IPS-15b (cell line): ENCODE data around the gene GZF1.

Source experiments
- H3K27me3 ChIP-seq: one replicate; pipeline ENCODE4 v1.6.1; 2013; ENCODE audit warnings: low read length; ENCODE audit not compliant: control insufficient read depth, insufficient read depth
- H3K36me3 ChIP-seq: one replicate; pipeline ENCODE4 v1.6.1; 2013; ENCODE audit warnings: low read length; ENCODE audit not compliant: control insufficient read depth, insufficient read depth
- H3K4me1 ChIP-seq: one replicate; pipeline ENCODE4 v1.6.1; 2013; ENCODE audit warnings: mild to moderate bottlenecking, low read length; ENCODE audit not compliant: control insufficient read depth, insufficient read depth
- H3K4me3 ChIP-seq: one replicate; pipeline ENCODE4 v1.5.1; 2013; ENCODE audit warnings: low read depth, low read length
- H3K9ac ChIP-seq: one replicate; pipeline ENCODE4 v1.6.1; 2013; ENCODE audit warnings: low read depth, mild to moderate bottlenecking, low read length
- H3K9me3 ChIP-seq: one replicate; pipeline ENCODE4 v1.6.1; 2013; ENCODE audit warnings: mild to moderate bottlenecking, low read length; ENCODE audit not compliant: control insufficient read depth, insufficient read depth

Gene GZF1

DNA sequence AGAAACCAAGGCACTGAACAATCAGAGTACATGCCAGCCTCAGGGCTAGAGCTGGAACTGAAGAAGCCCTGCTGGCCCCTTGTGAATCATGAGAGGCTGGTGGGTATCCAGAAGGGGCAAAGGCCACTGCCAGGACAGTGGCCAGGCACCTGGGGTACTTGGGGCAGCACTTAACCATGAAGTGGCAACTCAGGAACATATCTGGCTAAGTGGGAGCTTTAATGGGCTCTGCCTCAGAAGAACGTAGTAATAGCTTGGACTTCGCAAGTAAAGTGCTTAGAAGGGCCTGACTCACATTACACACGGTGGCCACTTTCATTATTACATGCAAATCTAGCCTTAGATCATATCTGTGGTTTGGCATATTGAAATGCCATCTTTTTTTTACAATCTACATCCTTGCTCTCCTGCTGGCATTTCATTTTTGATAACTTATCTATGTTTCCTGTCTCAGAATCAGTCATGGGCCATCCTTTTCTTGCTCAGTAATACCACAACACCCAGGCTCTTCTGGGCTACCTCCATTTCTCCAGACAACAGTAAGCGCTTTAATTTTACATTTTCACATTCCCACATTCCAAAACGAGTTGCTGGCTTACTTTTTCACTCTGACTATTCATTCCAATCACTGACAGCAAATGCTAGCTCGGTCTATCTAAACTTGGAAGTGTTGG lies 37.7 kb downstream of the GZF1 start:
- no peak overlapping the region for H3K4me3 ChIP-seq
- peaks cover under 1% of the 10 kb centered on the region for H3K36me3 ChIP-seq
- H3K9me3 ChIP-seq = no peaks in the 10 kb centered on the region
- no peak overlapping the region for H3K9ac ChIP-seq
- no peaks in the 10 kb centered on the region for H3K27me3 ChIP-seq
- H3K4me1 ChIP-seq = peaks cover 2% of the 10 kb centered on the region

- no peaks in the 10 kb centered on the region for H3K9me3 ChIP-seq
These were observed 39.1 kb downstream of the GZF1 start for GRCh38 chr20:23401051-23401450.

DNA sequence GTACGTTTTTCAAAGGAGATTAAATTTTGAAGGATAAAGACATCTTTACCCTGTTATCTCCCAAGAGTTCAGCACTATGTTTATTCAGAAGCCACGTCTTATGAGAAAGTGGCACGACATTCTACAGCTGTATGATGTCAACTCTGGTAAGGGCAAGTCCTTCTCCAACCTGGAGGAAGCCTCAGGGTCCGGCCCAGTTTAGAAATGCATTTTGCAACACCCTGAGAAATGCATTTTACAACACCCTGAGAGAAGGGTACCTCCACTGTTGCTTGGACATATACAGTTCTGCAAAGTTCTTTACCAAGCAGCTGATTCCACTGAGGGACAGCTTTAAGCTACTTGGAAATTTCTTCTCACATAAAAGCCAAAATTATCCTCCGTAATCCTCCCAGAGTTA lies 41.8 kb downstream of the GZF1 start:
- Histone ChIP-seq H3K36me3 (no peaks in the 10 kb centered on the region), H3K4me1 (no peaks in the 10 kb centered on the region), H3K9me3 (no peaks in the 10 kb centered on the region), H3K9ac (no peak overlapping the region), H3K4me3 (no peak overlapping the region), H3K27me3 (no peaks in the 10 kb centered on the region)

More at GRCh38 chr20:23401051-23401450, 39.1 kb downstream of the GZF1 start:
- Histone ChIP-seq H3K4me3 (no peak overlapping the region), H3K9ac (no peak overlapping the region), H3K27me3 (no peaks in the 10 kb centered on the region), H3K36me3 (no peaks in the 10 kb centered on the region), H3K4me1 (no peaks in the 10 kb centered on the region)

DNA sequence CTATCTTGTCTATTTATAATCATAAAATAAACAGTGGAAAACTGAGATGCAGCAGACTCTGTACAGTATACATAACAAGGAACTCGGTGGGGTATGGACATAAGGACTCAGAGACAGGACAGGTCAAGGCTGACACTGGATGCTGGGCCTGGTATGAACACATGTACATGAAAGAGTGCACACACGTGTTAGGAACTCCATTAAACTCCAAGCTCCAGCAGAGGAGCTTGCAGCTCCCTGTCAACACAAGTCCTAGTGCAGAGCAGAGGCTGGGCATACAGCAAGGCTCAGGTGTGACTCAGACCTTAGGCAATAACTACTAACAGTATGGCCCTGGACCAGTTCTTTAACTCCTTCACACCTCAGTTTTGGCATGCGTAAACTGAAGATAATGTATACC lies 42.2 kb downstream of the GZF1 start:
- no peak overlapping the region for H3K9ac ChIP-seq

GRCh38 chr20:23406880-23407279 lies 44.9 kb downstream of the GZF1 start:
- H3K27me3 ChIP-seq = no peaks in the 10 kb centered on the region
- peaks cover 4% of the 10 kb centered on the region for H3K4me1 ChIP-seq
- H3K9ac ChIP-seq = no peak overlapping the region
- H3K4me3 ChIP-seq = no peak overlapping the region
- H3K9me3 ChIP-seq = no peaks in the 10 kb centered on the region
- no peaks in the 10 kb centered on the region for H3K36me3 ChIP-seq

More for the DNA sequence above, 42.2 kb downstream of the GZF1 start:
- Histone ChIP-seq H3K36me3 (no peaks in the 10 kb centered on the region), H3K9me3 (no peaks in the 10 kb centered on the region), H3K4me3 (no peak overlapping the region), H3K27me3 (no peaks in the 10 kb centered on the region), H3K4me1 (no peaks in the 10 kb centered on the region)

GRCh38 chr20:23407781-23408464 lies 45.9 kb downstream of the GZF1 start:
- no peaks in the 10 kb centered on the region for H3K27me3 ChIP-seq
- H3K4me1 ChIP-seq = peaks cover 4% of the 10 kb centered on the region
- H3K9ac ChIP-seq = no peak overlapping the region
- no peaks in the 10 kb centered on the region for H3K36me3 ChIP-seq
- no peak overlapping the region for H3K4me3 ChIP-seq
- H3K9me3 ChIP-seq = no peaks in the 10 kb centered on the region

DNA sequence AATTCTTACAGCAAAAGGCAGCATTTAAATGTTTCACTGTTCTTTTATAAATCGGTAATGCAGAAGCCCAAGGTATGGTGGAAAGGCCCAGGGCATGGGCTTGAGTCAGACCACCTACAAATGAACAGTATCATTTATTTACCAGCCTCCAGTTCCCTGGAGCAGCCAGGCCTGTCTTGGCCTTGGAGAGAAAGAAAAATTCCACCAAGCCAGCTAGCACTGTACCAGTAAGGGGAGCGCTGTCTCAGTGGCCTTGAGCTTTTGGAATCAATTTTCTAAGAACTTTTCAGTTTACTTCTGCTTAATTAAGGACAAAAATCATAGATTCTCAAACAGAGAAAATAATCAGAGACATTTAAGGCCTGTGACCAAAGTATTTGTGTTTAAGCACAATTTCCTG lies 47.0 kb downstream of the GZF1 start:
- Histone ChIP-seq H3K36me3 (no peaks in the 10 kb centered on the region), H3K27me3 (no peaks in the 10 kb centered on the region), H3K4me3 (no peak overlapping the region), H3K9ac (no peak overlapping the region), H3K4me1 (peaks cover 4% of the 10 kb centered on the region), H3K9me3 (no peaks in the 10 kb centered on the region)

DNA sequence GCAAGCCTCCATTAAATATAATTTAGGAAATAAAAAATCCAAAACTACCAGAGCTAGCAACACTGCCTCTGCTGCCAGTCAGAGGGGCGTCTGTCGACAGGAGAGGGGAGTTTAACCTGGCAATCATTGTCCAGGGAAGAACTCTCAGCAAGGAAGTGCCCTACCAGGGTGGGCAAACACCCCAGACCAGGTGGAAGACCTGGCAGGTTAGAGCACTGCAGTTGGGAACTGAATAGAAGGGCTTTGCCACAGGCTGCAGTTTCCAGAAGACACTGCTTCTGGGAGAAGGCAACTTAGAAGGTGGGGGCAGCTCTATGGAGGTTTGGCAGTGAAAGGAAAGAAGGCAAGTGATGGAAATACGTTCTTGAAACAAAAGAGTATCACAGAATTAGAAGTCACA lies 47.8 kb downstream of the GZF1 start:
- no peaks in the 10 kb centered on the region for H3K36me3 ChIP-seq
- H3K27me3 ChIP-seq = no peaks in the 10 kb centered on the region
- no peak overlapping the region for H3K9ac ChIP-seq
- peaks cover 4% of the 10 kb centered on the region for H3K4me1 ChIP-seq
- H3K4me3 ChIP-seq = no peak overlapping the region
- no peaks in the 10 kb centered on the region for H3K9me3 ChIP-seq

DNA sequence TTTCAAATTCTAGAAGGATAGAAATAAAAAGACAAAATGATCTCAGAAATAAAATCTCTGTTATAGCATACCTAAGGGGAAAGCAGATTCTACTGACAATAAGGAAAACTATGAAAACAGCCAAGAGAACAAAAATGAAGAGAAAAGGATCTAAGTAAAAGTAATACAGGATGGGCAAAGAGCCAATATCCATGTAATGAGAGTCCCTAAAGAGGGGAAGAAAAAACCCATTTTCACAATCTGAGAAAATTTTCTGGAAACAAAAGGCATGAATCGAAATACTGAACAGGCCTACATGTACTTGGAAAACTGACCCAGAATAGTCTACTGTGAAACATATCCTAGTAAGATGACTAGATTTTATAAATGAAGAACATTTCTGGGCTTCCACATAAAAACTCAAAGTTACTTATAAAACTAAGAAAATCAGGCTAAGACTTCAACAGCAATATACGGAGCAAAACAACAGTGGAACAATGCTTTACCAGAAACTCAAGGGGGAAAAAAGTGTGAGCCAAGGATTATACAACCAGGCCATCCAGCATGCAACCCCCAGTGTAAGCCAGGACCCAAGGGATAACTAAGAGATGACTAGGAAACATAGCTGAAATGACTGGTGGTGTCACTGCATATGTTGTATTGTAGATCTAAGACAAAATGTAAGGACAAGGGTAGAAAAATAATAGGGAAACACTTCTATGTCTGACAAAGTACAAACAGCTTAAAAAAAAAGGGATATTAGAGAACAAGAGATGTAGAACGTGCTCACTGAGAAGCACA lies 49.1 kb downstream of the GZF1 start:
- Histone ChIP-seq H3K27me3 (no peaks in the 10 kb centered on the region), H3K4me3 (no peak overlapping the region), H3K9me3 (no peaks in the 10 kb centered on the region), H3K4me1 (peaks cover 4% of the 10 kb centered on the region), H3K9ac (no peak overlapping the region), H3K36me3 (no peaks in the 10 kb centered on the region)

GRCh38 chr20:23412026-23412425 lies 50.0 kb downstream of the GZF1 start:
- Histone ChIP-seq H3K4me1 (peaks cover 4% of the 10 kb centered on the region), H3K4me3 (no peak overlapping the region), H3K9ac (no peak overlapping the region), H3K27me3 (no peaks in the 10 kb centered on the region), H3K36me3 (no peaks in the 10 kb centered on the region), H3K9me3 (no peaks in the 10 kb centered on the region)

DNA sequence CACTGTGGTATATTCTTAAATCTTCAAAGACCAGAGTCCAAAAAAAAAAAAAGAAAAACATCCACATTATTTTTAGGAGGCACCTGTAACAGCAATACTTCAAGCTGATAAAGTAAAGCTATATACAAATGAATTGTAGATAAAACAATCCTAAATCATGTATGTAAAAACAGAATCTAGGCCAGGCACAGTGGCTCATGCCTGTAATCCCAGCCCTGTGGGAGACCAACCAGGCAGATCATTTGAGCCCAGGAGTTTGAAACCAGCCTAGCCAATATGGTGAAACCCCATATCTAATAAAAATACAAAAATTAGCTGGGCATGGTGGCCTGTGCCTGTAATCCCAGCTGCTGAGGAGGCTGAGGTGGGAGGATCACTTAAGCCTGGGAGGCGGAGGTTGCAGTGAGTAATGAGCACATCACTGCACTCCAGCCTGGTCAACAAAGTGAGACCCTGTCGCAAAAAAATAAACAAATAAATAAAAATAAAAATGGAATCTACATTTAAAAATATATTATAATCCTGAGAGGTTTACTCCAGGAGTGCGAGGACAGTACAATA lies 52.0 kb downstream of the GZF1 start:
- no peaks in the 10 kb centered on the region for H3K27me3 ChIP-seq
- peaks cover 4% of the 10 kb centered on the region for H3K4me1 ChIP-seq
- H3K9ac ChIP-seq = no peak overlapping the region
- H3K9me3 ChIP-seq = no peaks in the 10 kb centered on the region
- no peaks in the 10 kb centered on the region for H3K36me3 ChIP-seq
- H3K4me3 ChIP-seq = no peak overlapping the region
